IMR-90 (cell line): ENCODE measurements around the gene IGLL5. TPM values are rescaled to one million over a fixed set of nuclear protein-coding genes. Genes with fewer than 3 reads are reported as not detected.

Experiments used
- ATAC-seq: fragments of 200-7000 bp; cut with Tn5 transposase; 2 replicates; pipeline ENCODE4 v1.9.1; 2020; ENCODE audit warnings: low read depth, mild to moderate bottlenecking, moderate library complexity
- BruUV-seq: library from RNA; stranded (reverse); fragments of 400-500 nt; replicated peaks from 2 replicates; lab custom pipeline; 2021; lab: Mats Ljungman, UMichigan
- CTCF ChIA-PET: fragments of 300-600 bp; formaldehyde crosslinking; extraction: SDS; loops from one replicate; lab custom pipeline; 2021; ENCODE audit warnings: antibody characterized with exemption; lab: Yijun Ruan, JAX
- POLR2A ChIA-PET: fragments of 300-600 bp; sonication (Branson Sonifier 250); formaldehyde crosslinking; loops from one replicate; lab custom pipeline; 2022; ENCODE audit warnings: antibody characterized with exemption; ENCODE audit not compliant: unreplicated experiment; lab: Charles Lee
- DNase-seq: peaks from one replicate; pipeline ENCODE4 v3.0.0; 2013
- H2AFZ ChIP-seq: replicated peaks from 2 replicates; pipeline ENCODE3; 2013; ENCODE audit warnings: low read length, mild to moderate bottlenecking; ENCODE audit not compliant: poor library complexity
- H2AK5ac ChIP-seq: 2 replicates; pipeline ENCODE4 v1.6.1; 2013; ENCODE audit warnings: low read depth, low read length, inconsistent platforms
- H2AK9ac ChIP-seq: replicated peaks from 2 replicates; pipeline ENCODE3; 2013; ENCODE audit warnings: mild to moderate bottlenecking, low read depth, low read length, moderate library complexity; ENCODE audit not compliant: poor library complexity
- H2BK120ac ChIP-seq: 2 replicates; pipeline ENCODE4 v1.6.1; 2013; ENCODE audit warnings: low read depth, low read length, inconsistent platforms
- H2BK15ac ChIP-seq: 3 replicates; pipeline ENCODE4 v1.6.1; 2013; ENCODE audit warnings: low read depth, low read length, inconsistent platforms
- H2BK20ac ChIP-seq: 2 replicates; pipeline ENCODE4 v1.6.1; 2013; ENCODE audit warnings: low read depth, mild to moderate bottlenecking, inconsistent platforms, low read length, moderate library complexity
- H2BK5ac ChIP-seq: 2 replicates; pipeline ENCODE4 v1.6.1; 2013; ENCODE audit warnings: mild to moderate bottlenecking, low read depth, low read length, inconsistent platforms; ENCODE audit not compliant: poor library complexity, severe bottlenecking
- H3K14ac ChIP-seq: replicated peaks from 2 replicates; pipeline ENCODE4 v1.6.1; 2013; ENCODE audit warnings: low read depth, low read length, inconsistent platforms
- H3K18ac ChIP-seq: 2 replicates; pipeline ENCODE4 v1.6.1; 2013; ENCODE audit warnings: low read depth, low read length, control low read depth
- H3K23ac ChIP-seq: 2 replicates; pipeline ENCODE4 v1.6.1; 2013; ENCODE audit warnings: low read depth, low read length, inconsistent platforms
- H3K27ac ChIP-seq: 2 replicates; pipeline ENCODE4 v1.5.1; 2013; ENCODE audit warnings: mild to moderate bottlenecking, control low read depth, low read length; ENCODE audit not compliant: insufficient read depth
- H3K27me3 ChIP-seq: 2 replicates; pipeline ENCODE4 v1.6.1; 2013; ENCODE audit warnings: low read length; ENCODE audit not compliant: control insufficient read depth, insufficient read depth
- H3K36me3 ChIP-seq: 2 replicates; pipeline ENCODE4 v1.6.1; 2013; ENCODE audit warnings: low read length, mixed read lengths; ENCODE audit not compliant: control insufficient read depth, insufficient read depth
- H3K4ac ChIP-seq: 2 replicates; pipeline ENCODE4 v1.6.1; 2013; ENCODE audit warnings: low read depth, low read length, inconsistent platforms
- H3K4me1 ChIP-seq: 2 replicates; pipeline ENCODE4 v1.6.1; 2013; ENCODE audit warnings: low read length, mixed read lengths; ENCODE audit not compliant: control insufficient read depth, insufficient read depth
- H3K4me2 ChIP-seq: 2 replicates; pipeline ENCODE4 v1.6.1; 2013; ENCODE audit warnings: low read depth, mild to moderate bottlenecking, control low read depth, low read length, moderate library complexity
- H3K4me3 ChIP-seq: 2 replicates; pipeline ENCODE4 v1.5.1; 2013; ENCODE audit warnings: low read depth, mild to moderate bottlenecking, control low read depth, low read length, moderate library complexity; ENCODE audit not compliant: insufficient read depth
- H3K56ac ChIP-seq: 2 replicates; pipeline ENCODE4 v1.6.1; 2013; ENCODE audit warnings: low read length, inconsistent platforms; ENCODE audit not compliant: insufficient read depth; ENCODE audit errors: extremely low read depth
- H3K79me1 ChIP-seq, 2 experiments: 2 replicates each; pipeline ENCODE4 v1.6.1; 2013; ENCODE audit warnings: low read length in 2 of 2, inconsistent platforms in 1 of 2, low read depth in 1 of 2
- H3K9ac ChIP-seq: 2 replicates; pipeline ENCODE4 v1.6.1; 2013; ENCODE audit warnings: low read depth, low read length, control low read depth
- H3K9me1 ChIP-seq: 2 replicates; pipeline ENCODE4 v1.6.1; 2013; ENCODE audit warnings: low read length, inconsistent platforms; ENCODE audit not compliant: insufficient read depth
- H3K9me3 ChIP-seq: 2 replicates; pipeline ENCODE4 v1.6.1; 2013; ENCODE audit warnings: low read length; ENCODE audit not compliant: control insufficient read depth, insufficient read depth
- H4K20me1 ChIP-seq: 2 replicates; pipeline ENCODE4 v1.6.1; 2013; ENCODE audit warnings: low read length, inconsistent platforms; ENCODE audit not compliant: insufficient read depth
- H4K5ac ChIP-seq: 2 replicates; pipeline ENCODE4 v1.6.1; 2013; ENCODE audit warnings: mild to moderate bottlenecking, low read depth, low read length, control low read depth
- H4K8ac ChIP-seq, 2 experiments: 2 replicates each; pipeline ENCODE4 v1.6.1; 2013; ENCODE audit warnings: low read depth in 2 of 2, low read length in 2 of 2, control low read depth in 1 of 2, inconsistent platforms in 1 of 2
- H4K91ac ChIP-seq: 2 replicates; pipeline ENCODE4 v1.6.1; 2013; ENCODE audit warnings: low read depth, low read length, inconsistent platforms; ENCODE audit not compliant: insufficient read depth
- CEBPB ChIP-seq: IDR thresholded peaks from 2 replicates; pipeline ENCODE4 v1.6.1; 2012; ENCODE audit warnings: low read depth, low read length, improper control_type of control experiment
- FOS ChIP-seq: fragments of 150-350 bp; IDR thresholded peaks from 2 replicates; pipeline ENCODE4 v1.6.1; 2016; ENCODE audit warnings: low read depth, low read length
- MAFK ChIP-seq: IDR thresholded peaks from 2 replicates; pipeline ENCODE4 v1.6.1; 2012; ENCODE audit warnings: low read depth, low read length, improper control_type of control experiment
- NFE2L2 ChIP-seq: fragments of 150-350 bp; IDR thresholded peaks from 2 replicates; pipeline ENCODE4 v1.6.1; 2016; ENCODE audit warnings: low read depth, mild to moderate bottlenecking, low read length
- RAD21 ChIP-seq: IDR thresholded peaks from 2 replicates; pipeline ENCODE4 v1.6.1; 2012; ENCODE audit warnings: low read length, improper control_type of control experiment
- SMC3 ChIP-seq: fragments of 150-350 bp; IDR thresholded peaks from 2 replicates; pipeline ENCODE4 v1.6.1; 2016; ENCODE audit warnings: low read depth, mild to moderate bottlenecking, antibody characterized with exemption, low read length, moderate library complexity
- WGBS, 2 experiments: methylation state at CpG; one replicate each; pipeline versions ENCODE4 v1.1.5 to v1.1.7; 2013; ENCODE audit warnings: missing lambda C conversion rate in 2 of 2; ENCODE audit not compliant: insufficient read length in 1 of 2; ENCODE audit errors: extremely low coverage in 2 of 2; 5-methylcytosine and 5-hydroxymethylcytosine counted together
- dilution Hi-C: fragments of 300-500 bp; cut with HindIII; formaldehyde crosslinking; loops from one replicate; pipeline ENCODE4 v1.14.3; 2018; ENCODE audit warnings: low sequenced_read_pairs; ENCODE audit not compliant: unreplicated experiment
- in situ Hi-C: fragments of 300-500 bp; cut with MboI; formaldehyde crosslinking; loops from 3 replicates; pipeline ENCODE4 v1.14.3; 2019; ENCODE audit warnings: low sequenced_read_pairs, inconsistent platforms, mixed read lengths
- intact Hi-C: fragments of 100-400 bp; cut with micrococcal nuclease; formaldehyde crosslinking; loops from 2 replicates; pipeline ENCODE4 v1.10.0; 2022
- polyA plus RNA-seq, 3 experiments: library from polyadenylated mRNA; depleted of rRNA; stranded (reverse); fragments of >200 nt; gene quantifications; 2 replicates each; pipeline ENCODE4 v1.2.3, GENCODE V29; 2012; ENCODE audit warnings: low replicate concordance in 1 of 3
- total RNA-seq: library from RNA; depleted of rRNA; stranded (reverse); fragments of >200 nt; gene quantifications from 2 replicates; pipeline ENCODE4 v1.2.3, GENCODE V29; 2012
- TF ChIP-seq, protein P1 (sequence below): fragments of 150-350 bp; IDR thresholded peaks from 2 replicates; pipeline ENCODE4 v1.6.1; 2017; ENCODE audit warnings: mild to moderate bottlenecking, antibody characterized with exemption, low read length, low read depth

Gene IGLL5
- total and polyA plus RNA-seq, 2 of the 4 experiments (the other 2 are of a cell fraction) = not detected

DNA sequence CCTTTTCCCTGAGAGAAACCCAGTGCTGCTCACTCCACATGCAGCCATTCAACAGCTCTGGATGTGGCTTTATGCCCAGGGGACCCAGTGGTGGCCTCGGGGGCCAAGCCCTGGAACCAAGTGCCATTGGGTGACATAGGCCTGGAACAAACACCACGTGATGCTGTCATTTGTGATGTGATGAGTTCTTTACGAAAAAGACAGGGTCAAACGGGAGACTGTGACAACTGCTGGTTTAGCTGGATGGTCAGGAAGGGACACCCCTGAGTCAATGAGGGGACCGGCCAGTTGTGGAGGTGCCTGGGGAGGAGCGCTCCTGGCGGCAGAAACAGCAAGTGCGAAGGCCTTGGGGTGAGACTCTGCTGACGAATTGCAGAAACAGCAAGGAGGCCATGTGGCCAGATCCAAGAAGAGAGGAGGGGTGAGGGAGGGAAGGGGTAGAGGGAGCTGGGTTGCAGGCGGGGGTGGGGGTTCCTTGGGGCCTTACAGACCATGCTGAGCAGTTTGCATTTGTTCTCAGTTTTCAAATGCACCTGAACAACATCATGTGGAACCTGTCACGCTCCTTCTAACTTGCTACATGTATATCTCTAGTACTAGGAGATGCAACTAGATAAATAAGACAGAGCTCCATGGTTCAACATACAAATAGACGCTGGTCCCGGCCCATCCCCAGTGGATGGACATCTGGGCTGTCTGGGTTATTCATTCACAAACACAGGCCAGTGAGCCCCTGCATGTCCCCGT is 56.1 kb downstream of the IGLL5 start:
- Histone ChIP-seq H4K8ac (no peak overlapping the region), H3K56ac (no peak overlapping the region), H2AK5ac (no peak overlapping the region), H2AK9ac (no peak overlapping the region), H3K36me3 (no peaks in the 10 kb centered on the region), H4K91ac (no peak overlapping the region), H3K27me3 (no peaks in the 10 kb centered on the region; the same call in 1 of the 2 replicates), H3K18ac (no peak overlapping the region), H3K27ac (no peak overlapping the region), H3K79me1 (no peaks in the 10 kb centered on the region), H3K9me1 (no peaks in the 10 kb centered on the region), H3K23ac (no peak overlapping the region), H2AFZ (no peak overlapping the region), H3K4me1 (no peaks in the 10 kb centered on the region), H2BK15ac (no peak overlapping the region), H3K9ac (no peak overlapping the region), H3K4me2 (no peak overlapping the region), H3K4ac (no peak overlapping the region), H3K9me3 (no peaks in the 10 kb centered on the region), H4K20me1 (no peaks in the 10 kb centered on the region), H4K5ac (no peak overlapping the region), H3K14ac (no peak overlapping the region), H2BK20ac (no peak overlapping the region), H3K4me3 (no peak overlapping the region), H2BK5ac (no peak overlapping the region), H2BK120ac (no peak overlapping the region)
- DNase-seq (no peak), ATAC-seq (no peak)
- intact Hi-C loops (no loop called here), dilution Hi-C loops (no loop called here), in situ Hi-C loops (loop anchor here (10.0 kb wide), 1 partner anchor 479 kb away; no protein-coding TSS in a partner anchor)
- WGBS, 2 experiments = 60% methylated on average over 1 of the region's 14 CpGs; no CpG with 5 or more reads in 1 of the 2 experiments
- TF ChIP-seq MAFK (no peak), SMC3 (no peak), NFE2L2 (no peak), RAD21 (no peak), FOS (no peak), CEBPB (no peak)
- TF ChIP-seq, protein P1, sequence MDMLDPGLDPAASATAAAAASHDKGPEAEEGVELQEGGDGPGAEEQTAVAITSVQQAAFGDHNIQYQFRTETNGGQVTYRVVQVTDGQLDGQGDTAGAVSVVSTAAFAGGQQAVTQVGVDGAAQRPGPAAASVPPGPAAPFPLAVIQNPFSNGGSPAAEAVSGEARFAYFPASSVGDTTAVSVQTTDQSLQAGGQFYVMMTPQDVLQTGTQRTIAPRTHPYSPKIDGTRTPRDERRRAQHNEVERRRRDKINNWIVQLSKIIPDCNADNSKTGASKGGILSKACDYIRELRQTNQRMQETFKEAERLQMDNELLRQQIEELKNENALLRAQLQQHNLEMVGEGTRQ = no peak
- no TSS peak for BruUV-seq
- POLR2A ChIA-PET = no interaction called here
- CTCF ChIA-PET = no interaction called here
